Stimulated activated CD4-positive, alpha-beta T cell treated with anti-CD3 and anti-CD28 coated beads, Interleukin-4, amount 100 ng/mL, for 4 hours (primary cell): Measurements from ENCODE around the gene ECEL1.
"Not testable (repeated sequence)": the region's sequence is repeated elsewhere in the genome, so short reads cannot be mapped to it uniquely, and the experiment has no call there.

Source experiments
- DNase-seq, 2 experiments: peaks; one replicate each; pipeline ENCODE4 v3.0.0-alpha.2; 2020

ECEL1 gene

GRCh38 chr2:232487385-232488096 lies at the start of gene ECEL1:
ECEL1 (minus strand) TSS chr2:232487834; CDS start chr2:232486653, 1,181 bp downstream.
- DNase-seq: no peak

GRCh38 chr2:232537079-232537478 lies 49.4 kb upstream of the ECEL1 start:
- no peak for DNase-seq

GRCh38 chr2:232535761-232536530 lies 48.3 kb upstream of the ECEL1 start:
- DNase-seq: no peak

- no peak for DNase-seq
These were observed 47.5 kb upstream of the ECEL1 start for GRCh38 chr2:232534940-232535651.

- no peak for DNase-seq
These were observed 46.5 kb upstream of the ECEL1 start for GRCh38 chr2:232533944-232534710.

GRCh38 chr2:232532821-232533220 lies 45.2 kb upstream of the ECEL1 start:
- DNase-seq: not testable (repeated sequence)

- no peak for DNase-seq
These were observed 44.8 kb upstream of the ECEL1 start for GRCh38 chr2:232532419-232532818.

- no peak for DNase-seq
These were observed 43.1 kb upstream of the ECEL1 start for GRCh38 chr2:232530626-232531260.

GRCh38 chr2:232529806-232530547 lies 42.3 kb upstream of the ECEL1 start:
- DNase-seq: no peak

GRCh38 chr2:232528746-232529460 lies 41.3 kb upstream of the ECEL1 start:
- DNase-seq: no peak

- no peak for DNase-seq
These were observed 40.4 kb upstream of the ECEL1 start for GRCh38 chr2:232527905-232528470.

GRCh38 chr2:232526372-232526941 lies 38.8 kb upstream of the ECEL1 start:
- DNase-seq: no peak

GRCh38 chr2:232525791-232526371 lies 38.2 kb upstream of the ECEL1 start, which contains the start of gene CHRND:
CHRND (plus strand) TSS chr2:232526160; CDS start chr2:232526216, 56 bp downstream.
- no peak for DNase-seq

- no peak for DNase-seq
These were observed 37.6 kb upstream of the ECEL1 start for GRCh38 chr2:232525199-232525598.

- no peak for DNase-seq
These were observed 37.1 kb upstream of the ECEL1 start for GRCh38 chr2:232524771-232525170.

- peak in 1 of 2 experiments; percentile 20 for DNase-seq
These were observed 36.3 kb upstream of the ECEL1 start for GRCh38 chr2:232523682-232524597.

GRCh38 chr2:232523402-232523681 lies 35.7 kb upstream of the ECEL1 start:
- no peak for DNase-seq

GRCh38 chr2:232522623-232523401 lies 35.2 kb upstream of the ECEL1 start:
- DNase-seq: no peak
